ENCODE results near the gene SPINT2. TPM values are rescaled to one million over a fixed set of nuclear protein-coding genes. Genes with fewer than 3 reads are reported as not detected.

SPINT2 gene
- total RNA-seq, 1 experiment from 2014 or later: 1,006 TPM

GRCh38 chr19:38265213-38265861 is 964 bp downstream of the SPINT2 start:
- Histone ChIP-seq H3K9me3 (ENCODE audit: control insufficient read depth, insufficient read depth, low read depth, low read length) (no peaks in the 10 kb centered on the region), H3K4me1 (ENCODE audit: control insufficient read depth, insufficient read depth, low read length) (peaks cover 46% of the 10 kb centered on the region), H3K27me3 (ENCODE audit: control insufficient read depth, insufficient read depth, low read length) (no peaks in the 10 kb centered on the region), H3K27ac (ENCODE audit: low read length) (peak overlapping the region; percentile 99), H3K4me3 (ENCODE audit: low read depth in 2 of 2, low read length in 2 of 2) (peak overlapping the region; percentile 65 to 97), H3K36me3 (ENCODE audit: control insufficient read depth, insufficient read depth, low read length) (no peaks in the 10 kb centered on the region)
- BruUV-seq (replicated peaks): TSS peak; percentile 87
- DNase-seq (ENCODE audit: low read depth, low spot score): no peak
- POLR2A ChIA-PET: interaction anchor here (0.6 to 0.7 kb wide), 3 partner anchors 8 to 212 kb away, joined by 3 to 7 read pairs (median 7); no protein-coding TSS in a partner anchor
- in situ Hi-C loops (cut with HindIII; ENCODE audit: low pct_unique_long_range_greater_than_20kb, low sequenced_read_pairs): no loop called here
- CTCF ChIA-PET: interaction anchor here (0.6 to 1.0 kb wide), 2 partner anchors 28 to 33 kb away, joined by 3 to 6 read pairs; no protein-coding TSS in a partner anchor
- no peak for TF ChIP-seq CTCF (IDR thresholded peaks at IDR 0.05)
- 0 out of 2 replicates have a peak, but pooled peaks have one; percentile 18 for TF ChIP-seq SIN3A (IDR thresholded peaks at IDR 0.05; ENCODE audit: borderline replicate concordance, insufficient read depth, low read depth, low read length)
- TF ChIP-seq POLR2AphosphoS5 (IDR thresholded peaks at IDR 0.05; ENCODE audit: low read depth, low read length): no peak
- TF ChIP-seq TCF7L2 (IDR thresholded peaks at IDR 0.05; ENCODE audit: low read depth, low read length): no peak
- no peak for TF ChIP-seq REST (IDR thresholded peaks at IDR 0.05; ENCODE audit: insufficient read depth in 1 of 2, low read depth in 2 of 2, low read length in 1 of 2)
- intact Hi-C loops (cut with micrococcal nuclease; ENCODE audit: unreplicated experiment): no loop called here
- peak; percentile 37 for ATAC-seq

- intact Hi-C loops (cut with micrococcal nuclease; ENCODE audit: unreplicated experiment) (no loop called here), in situ Hi-C loops (cut with HindIII; ENCODE audit: low pct_unique_long_range_greater_than_20kb, low sequenced_read_pairs) (no loop called here)
- DNase-seq (ENCODE audit: low read depth, low spot score): no peak
- Histone ChIP-seq H3K4me3 (ENCODE audit: low read depth in 2 of 2, low read length in 2 of 2) (peak overlapping the region; percentile 65 to 97), H3K9me3 (ENCODE audit: control insufficient read depth, insufficient read depth, low read depth, low read length) (no peaks in the 10 kb centered on the region), H3K36me3 (ENCODE audit: control insufficient read depth, insufficient read depth, low read length) (no peaks in the 10 kb centered on the region), H3K27ac (ENCODE audit: low read length) (peak overlapping the region; percentile 99), H3K4me1 (ENCODE audit: control insufficient read depth, insufficient read depth, low read length) (peaks cover 52% of the 10 kb centered on the region), H3K27me3 (ENCODE audit: control insufficient read depth, insufficient read depth, low read length) (no peaks in the 10 kb centered on the region)
- CTCF ChIA-PET: interaction anchor here (0.6 kb wide), 1 partner anchor 28 kb away, joined by 6 read pairs; no protein-coding TSS in a partner anchor
- no peak for ATAC-seq
- no peak for TF ChIP-seq TCF7L2 (IDR thresholded peaks at IDR 0.05; ENCODE audit: low read depth, low read length)
- TF ChIP-seq CTCF (IDR thresholded peaks at IDR 0.05): no peak
- TF ChIP-seq REST (IDR thresholded peaks at IDR 0.05; ENCODE audit: insufficient read depth in 1 of 2, low read depth in 2 of 2, low read length in 1 of 2): no peak
- 0 out of 2 replicates have a peak, but pooled peaks have one; percentile 21 for TF ChIP-seq SIN3A (IDR thresholded peaks at IDR 0.05; ENCODE audit: borderline replicate concordance, insufficient read depth, low read depth, low read length)
- no peak; the same call in 1 of the 2 replicates for TF ChIP-seq POLR2AphosphoS5 (IDR thresholded peaks at IDR 0.05; ENCODE audit: low read depth, low read length)
- no TSS peak for BruUV-seq (replicated peaks)
- POLR2A ChIA-PET: interaction anchor here (0.6 to 0.7 kb wide), 4 partner anchors 9 to 1028 kb away, joined by 3 to 7 read pairs (median 6); no protein-coding TSS in a partner anchor
Measured at GRCh38 chr19:38265921-38266429, 1.6 kb downstream of the SPINT2 start.

Measured in Panc1 (cell line).